T1000 (cell line): ENCODE measurements around the gene C19orf47.

Experiments used
- DNase-seq: peaks from one replicate; lab custom pipeline; 2025; ENCODE audit warnings: mixed read lengths; lab: John Stamatoyannopoulos, UW

Gene C19orf47

DNA sequence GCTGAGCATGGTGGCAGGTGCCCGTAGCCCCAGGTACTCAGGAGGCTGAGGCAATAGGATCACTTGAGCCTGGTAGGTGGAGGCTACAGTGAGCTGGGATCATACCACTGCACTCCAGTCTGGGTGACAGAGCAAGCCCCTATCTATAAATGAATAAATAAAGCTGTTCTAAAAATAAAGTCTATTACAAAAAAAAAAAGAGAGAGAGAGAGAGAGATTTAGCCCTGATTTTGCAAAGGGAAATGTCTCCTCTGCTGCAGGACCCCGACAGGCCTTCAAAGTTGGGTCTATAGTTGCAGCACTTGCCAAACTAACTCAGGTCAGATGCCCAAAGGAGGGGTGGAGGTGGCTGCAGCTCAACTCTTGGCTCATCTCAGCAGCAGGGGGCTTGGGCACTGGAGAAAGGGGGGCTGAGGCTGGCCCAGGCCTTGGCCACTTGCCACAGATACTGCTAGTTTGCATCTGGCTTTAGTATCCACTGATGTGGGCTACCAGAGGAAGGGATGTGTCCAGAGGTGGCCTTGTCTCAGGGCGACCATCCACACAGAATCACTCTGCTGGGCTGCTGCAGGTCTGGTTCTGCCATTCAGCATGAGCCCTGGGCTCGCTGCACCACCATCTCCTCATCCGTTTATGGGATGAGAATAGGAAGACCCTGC is 32.3 kb downstream of the C19orf47 start:
- no peak for DNase-seq

DNA sequence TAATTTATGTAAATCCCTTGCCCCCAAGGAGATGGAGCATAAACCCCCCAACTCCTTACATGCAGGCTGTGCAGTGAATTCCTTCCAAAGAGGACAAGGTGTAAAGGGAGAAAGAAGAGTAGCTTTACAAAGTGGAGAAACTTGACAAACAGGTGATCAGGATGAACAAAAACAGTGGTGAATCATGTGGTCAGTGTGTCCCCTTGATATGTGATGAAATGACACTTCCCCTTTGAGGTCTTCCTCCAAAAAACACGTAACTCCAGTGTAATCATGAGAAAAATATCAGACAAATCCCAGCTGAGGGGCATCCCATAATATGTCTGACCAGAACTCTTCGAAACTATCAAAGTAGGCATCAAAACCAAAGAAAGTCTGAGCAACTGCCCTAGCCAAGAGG is 33.5 kb downstream of the C19orf47 start:
- DNase-seq, result no peak

DNA sequence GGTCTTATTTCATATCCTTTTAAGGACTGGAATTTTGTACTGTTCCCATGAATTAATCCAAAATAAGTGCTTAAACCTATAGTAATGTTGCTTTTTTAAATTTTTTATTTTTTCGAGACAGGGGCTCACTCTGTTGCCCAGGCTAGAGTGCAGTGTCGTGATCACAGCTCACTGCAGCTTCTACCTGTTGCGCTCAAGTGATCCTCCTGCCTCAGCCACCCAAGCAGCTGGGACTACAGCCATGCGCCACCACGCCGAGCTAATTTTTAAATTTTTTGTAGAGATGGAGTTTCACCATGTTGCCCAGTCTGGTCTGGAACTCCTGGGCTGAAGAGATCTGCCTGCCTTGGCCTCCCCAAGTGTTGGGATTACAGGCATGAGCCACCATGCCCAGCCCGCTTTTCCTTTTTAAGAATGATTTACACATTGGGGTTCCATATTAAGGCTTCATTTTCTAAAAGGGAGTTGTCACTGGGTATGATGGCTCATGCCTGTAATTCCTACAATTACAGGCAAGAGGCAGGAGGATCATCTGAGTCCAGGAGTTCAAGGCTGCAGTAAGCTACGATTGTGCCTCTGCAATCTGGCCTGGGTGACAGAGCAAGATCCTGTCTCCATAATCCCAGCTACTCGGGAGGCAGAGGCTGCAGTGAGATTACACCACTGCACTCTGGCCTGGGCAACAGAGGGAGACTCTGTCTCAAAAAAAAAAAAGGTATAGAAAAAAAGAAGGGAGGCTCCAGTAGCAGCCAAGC is 34.8 kb downstream of the C19orf47 start:
- DNase-seq, result no peak

DNA sequence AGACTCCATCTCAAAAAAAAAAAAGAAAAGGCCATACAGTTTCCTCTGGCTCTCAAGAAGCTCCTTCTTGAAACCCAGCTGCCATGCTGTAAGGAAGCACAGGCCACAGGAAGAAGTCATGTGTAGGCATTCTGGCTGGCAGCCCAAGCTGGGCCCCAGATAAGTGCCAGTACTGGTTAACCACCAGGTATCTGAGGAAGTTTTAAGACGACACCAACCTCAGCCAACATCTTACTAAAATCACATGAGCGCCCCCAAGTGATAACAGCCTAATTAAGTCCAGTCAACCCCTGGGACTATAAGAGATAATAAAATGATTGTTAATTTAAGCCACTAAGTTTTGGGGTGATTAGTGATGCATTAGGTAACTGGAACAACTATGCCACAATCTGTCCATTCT is 35.7 kb downstream of the C19orf47 start:
- no peak for DNase-seq

DNA sequence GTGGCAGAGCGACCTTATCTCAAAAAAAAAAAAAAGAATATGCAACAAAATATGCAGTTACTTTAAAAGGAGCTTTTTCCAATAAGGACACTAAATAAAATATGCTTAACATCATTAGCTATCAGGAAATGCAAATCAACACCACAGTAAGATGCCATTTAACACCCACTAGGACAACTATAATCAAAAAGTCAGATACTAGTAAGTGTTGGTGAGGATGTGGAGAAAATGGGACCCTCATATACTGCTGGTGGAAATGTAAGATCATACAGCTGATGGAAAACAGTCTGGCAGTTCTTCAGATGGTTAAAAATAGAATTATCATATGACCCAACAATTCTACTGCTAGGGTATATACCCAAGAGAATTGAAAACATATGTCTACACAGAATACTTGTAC is 38.5 kb downstream of the C19orf47 start:
- no peak for DNase-seq

DNA sequence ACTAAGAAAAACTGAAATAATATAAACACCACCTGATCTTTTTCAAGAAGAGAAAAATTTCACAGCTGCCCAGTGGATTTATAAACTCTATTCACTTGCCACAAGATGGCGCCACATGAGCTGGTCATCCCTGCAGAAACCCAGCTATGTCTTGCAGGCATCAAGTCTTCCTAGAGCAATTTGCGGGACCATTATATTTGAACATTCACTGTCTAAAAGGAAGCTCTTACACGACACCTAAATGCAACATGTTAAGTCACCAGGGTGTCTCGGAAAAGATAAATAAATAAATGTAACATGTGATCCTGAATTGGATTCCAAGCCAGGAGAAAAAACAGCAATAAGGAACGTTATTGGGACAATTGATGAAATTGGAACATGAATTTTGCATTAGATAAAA is 42.8 kb downstream of the C19orf47 start:
- DNase-seq, result peak; percentile 24

DNA sequence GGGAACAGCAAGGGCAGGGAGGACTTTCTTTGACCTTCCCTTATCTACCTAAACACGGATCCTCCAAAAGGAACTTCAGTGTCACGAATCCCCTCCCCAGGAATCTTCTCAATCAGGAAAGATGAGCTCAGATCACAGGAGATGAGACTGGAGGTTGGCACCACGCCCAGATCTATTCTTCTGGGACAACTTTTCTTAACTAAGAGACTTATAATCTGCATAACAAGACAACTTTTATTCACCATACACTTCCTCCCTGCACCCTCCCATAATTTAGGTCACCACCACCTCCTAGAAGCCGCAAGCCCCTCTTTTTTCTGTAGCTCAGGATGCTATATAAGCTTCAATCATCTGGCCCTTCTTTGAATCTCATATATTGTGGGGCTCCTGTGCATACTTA is 43.9 kb downstream of the C19orf47 start:
- no peak for DNase-seq

DNA sequence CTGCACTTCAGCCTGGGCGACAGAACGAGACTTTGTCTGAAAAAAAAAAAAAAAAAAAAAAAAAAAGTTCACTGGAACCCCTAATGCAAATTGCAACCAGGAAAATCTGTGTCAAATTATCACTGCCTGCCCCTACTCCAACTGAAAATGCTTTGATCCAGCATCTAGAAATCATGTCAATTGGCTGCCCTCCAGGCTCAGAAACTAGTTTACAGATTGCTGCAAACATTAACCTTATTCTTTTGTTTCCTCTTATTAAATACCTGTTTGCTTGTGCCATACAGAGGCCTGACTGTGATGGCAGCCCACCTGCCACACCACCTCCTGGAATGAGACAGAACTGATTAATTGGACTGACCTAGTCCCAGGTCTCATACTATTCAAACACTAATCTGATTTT is 44.4 kb downstream of the C19orf47 start:
- no peak for DNase-seq

DNA sequence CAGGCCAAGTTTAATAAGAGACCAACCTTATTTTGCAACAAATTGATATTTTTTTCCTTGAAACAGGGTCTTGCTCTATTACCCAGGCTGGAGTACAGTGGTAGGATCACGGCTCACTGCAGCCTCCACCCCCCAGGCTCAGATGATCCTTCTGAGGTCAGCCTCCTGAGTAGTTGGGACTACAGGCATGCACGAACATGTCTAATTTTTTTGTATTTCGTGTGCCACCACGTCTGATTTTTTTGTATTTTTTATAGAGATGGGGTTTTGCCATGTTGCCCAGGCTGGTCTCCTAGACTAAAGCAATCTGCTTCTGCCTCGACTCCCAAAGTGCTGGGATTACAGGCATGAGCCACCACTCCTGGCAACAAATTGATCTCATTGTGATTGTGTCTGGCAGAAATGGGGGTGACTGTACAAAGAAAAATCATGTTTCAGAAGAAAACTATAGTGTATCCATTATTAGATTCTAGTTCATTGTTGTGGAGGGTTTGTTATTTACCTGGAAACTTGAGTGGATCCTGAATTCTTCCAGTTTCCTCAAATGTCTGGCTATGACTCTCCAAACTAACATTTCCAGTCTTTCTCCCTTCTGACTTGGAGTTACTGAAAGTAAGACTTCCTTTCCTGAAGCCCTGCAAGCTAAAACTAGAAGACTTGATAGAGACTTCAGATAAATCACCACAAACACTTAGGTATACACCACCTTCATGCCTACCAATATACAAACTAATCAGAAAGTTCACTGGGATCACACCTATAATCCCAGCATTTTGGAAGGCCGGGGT is 45.8 kb downstream of the C19orf47 start:
- DNase-seq, result no peak

DNA sequence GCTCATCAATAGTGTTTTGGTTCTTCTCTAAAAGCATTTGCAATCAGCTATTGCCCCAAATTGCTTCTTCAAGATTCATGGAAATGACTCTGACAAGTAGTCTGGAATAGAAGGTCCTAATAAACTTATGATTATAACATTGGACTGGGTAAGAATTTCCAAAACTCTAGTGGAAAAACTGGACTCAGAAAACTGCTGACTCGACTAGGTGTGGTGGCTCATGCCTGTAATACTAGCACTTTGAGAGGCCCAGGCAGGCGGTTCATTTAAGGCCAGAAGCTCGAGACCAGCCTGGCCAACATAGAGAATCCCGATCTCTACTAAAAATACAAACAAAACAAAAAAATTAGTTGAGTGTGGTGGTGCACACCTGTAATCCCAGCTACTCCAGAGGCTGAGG is 47.5 kb downstream of the C19orf47 start:
- DNase-seq, result no peak

DNA sequence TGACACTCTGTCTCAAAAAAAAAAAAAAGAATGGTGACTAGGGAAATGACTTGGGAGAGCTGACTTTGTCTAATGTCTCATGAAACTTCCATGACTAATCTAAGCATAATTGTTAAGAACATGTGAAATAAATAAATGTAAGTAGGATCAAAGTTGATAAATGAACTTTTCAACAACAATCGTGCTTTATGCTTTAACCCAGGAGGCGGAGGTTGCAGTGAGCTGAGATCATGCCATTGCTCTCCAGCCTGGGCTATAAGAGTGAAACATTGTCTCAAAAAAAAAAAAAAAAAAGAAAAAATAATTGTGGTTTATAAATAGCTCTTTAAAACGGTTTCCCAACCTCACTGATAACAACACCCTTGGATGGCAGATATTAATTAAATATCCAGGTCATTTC is 50.2 kb downstream of the C19orf47 start:
- no peak for DNase-seq

DNA sequence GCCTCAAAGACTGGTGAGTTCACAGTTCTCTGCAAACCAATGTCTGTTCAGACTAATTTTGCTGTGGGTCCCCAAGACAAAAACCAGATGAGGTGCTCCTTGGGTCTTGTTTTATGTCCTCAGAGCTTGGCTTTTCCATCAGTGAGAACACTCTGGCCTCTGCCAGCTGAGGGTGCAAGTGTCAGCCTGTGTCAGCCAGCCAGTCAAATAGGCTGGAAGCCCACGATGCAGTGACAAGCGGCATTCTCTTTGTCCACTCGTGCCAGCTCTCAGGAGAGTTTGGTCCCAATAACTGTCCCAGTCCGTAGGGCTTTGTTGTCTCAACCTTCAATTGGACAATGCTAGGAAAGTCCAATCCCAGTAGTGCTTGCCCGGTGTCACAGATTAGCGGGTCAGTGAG is 53.6 kb downstream of the C19orf47 start:
- no peak for DNase-seq

DNA sequence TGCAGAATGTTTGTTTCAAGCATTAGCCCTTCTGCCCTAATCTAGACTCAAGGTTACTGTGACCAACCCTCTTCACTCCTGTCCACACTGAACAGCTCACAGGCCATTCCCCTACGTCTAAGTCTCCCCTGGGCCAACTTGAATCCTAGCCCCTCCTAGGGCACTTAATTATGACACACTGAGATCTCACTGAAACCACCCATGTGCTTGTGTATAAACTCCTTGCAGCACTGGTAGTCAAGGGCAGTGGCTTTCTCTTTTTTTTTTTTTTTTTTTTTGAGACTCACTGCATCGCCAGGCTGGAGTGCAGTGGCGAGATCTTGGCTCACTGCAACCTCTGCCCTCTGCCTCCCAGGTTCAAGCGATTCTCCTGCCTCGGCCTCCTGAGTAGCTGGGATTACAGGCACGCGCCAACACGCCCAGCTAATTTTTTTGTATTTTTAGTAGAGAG is 61.2 kb downstream of the C19orf47 start:
- DNase-seq, result no peak

DNA sequence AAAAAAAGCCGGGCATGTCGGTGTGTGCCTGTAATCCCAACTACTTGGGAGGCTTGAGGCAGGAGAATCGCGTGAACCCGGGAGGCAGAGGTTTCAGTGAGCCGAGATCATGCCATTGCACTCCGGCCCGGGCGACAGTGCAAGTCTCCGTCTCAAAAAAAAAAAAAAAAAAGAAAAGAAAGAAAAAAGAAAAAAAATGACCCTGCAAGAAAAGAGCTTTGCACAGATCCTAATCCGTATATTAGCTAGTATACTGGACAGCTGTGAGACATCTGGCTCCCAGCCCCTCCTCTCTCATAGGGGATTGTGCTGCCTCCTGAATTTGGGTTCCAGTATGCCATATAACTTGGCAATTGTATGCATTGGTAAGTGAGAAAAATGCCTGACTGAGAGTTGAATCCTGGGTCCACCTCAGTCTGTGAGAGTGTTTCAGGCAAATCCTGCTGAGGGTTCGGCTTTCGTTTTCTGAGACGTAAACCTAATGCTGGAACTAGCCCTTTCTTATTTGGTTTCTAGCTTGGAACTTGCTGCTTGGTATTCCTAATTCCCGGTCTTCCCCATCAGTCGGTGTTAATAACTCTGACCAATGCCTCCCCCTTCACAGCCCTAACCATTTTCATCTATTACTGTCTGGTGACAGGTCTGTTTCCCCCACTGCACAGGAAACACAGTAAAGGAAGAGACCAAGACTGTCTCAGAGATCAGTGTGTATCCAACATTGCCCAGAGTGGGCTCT is 61.8 kb downstream of the C19orf47 start:
- no peak for DNase-seq

DNA sequence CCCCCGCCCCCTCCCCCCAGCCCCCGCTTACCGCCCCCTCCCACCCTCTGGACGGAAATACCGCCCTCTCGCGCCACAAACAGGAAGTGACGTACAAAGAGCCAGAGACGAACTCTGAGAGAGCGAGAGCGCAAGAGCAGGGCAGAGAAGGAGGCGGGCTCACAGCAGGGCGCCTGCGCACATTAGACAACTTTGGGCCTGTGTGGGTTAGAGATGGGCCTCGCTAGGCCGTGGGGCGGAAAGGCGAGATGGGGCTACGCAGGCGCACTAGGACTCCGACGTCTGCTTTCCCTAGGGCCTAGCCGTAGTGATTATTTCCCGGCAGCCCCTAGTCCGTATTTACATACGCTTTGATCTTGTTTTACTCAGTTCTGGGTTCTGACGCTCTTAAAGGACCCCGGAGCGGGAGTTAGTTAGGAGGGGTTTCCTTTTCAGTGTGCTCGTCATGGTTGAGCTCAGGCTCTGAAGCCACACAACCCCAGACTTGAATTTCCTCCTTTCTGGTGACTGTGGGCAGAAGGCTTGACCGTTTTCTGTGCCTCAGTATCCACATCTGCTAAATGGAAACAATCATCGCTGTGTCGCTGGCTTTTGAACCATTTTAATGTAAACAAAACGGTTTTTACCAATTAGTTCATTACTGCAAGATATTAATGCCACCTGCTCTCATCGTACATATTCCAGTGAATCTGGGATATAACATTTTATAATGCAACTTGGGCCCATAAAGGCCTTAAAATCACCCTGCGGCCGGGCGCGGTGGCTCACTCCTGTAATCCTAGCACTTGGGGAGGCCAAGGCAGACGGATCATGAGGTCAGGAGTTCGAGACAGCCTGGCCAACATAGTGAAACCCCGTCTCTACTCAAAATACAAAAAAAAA is 62.6 kb downstream of the C19orf47 start:
- DNase-seq, result peak; percentile 97

DNA sequence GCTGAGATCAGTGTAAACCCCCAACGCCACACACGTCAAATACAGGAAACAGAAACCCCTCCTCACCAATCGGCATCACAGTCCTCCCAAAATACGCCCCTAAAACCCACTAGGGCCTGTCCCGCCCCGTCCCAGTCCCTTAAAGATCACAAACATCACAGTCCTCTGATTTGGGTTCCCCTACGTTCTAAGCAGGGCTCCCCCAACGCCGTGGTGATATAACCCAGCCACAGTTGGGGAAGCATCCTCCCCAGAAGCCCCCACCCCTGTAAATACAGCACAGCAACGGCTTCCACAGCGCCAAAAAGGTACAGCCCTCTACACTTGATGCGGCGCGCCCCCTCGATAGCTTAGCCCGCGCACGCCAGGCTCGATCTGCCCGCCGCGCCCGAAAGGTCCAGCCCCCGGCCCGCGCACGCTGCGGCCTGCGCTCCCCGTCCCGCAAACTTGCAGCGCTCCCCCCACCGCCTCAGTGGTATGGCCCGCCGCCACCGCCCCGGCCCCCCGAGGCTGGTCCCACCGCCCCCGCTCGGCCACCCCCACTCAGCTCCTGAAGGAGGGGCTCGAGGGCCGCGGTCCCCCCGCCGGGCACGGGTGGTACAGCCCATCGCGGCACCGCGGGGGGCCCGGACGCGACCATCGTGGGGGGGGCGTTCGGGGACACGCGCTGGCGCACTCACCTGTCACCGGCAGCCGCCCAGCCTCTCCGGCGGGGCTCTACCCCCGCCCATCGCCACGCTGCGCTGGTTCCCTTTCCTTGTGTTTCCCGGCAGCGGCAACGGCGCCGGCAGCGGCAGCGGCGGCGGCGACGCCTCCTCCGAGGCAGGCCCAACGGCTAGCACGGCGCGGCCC is 63.5 kb downstream of the C19orf47 start, which contains the start of gene AKT2:
Gene AKT2, minus strand, starts transcription at position 845 of the 852 bp plus-strand sequence. CDS start 20,078 bp downstream, outside the sequence.
- no peak for DNase-seq

DNA sequence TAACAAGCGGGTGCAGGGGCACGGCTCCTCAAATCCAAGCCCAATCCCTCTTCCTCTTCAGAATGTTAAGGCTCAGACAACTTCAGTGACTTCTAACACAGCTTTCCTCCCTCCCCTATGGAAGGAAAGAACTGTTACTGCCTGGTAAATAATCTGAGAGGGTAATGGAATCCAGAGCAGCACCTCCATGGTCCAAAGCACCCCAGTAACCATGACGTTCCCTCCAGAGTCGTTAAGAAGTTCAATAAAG is 64.0 kb downstream of the C19orf47 start:
- DNase-seq, result no peak

DNA sequence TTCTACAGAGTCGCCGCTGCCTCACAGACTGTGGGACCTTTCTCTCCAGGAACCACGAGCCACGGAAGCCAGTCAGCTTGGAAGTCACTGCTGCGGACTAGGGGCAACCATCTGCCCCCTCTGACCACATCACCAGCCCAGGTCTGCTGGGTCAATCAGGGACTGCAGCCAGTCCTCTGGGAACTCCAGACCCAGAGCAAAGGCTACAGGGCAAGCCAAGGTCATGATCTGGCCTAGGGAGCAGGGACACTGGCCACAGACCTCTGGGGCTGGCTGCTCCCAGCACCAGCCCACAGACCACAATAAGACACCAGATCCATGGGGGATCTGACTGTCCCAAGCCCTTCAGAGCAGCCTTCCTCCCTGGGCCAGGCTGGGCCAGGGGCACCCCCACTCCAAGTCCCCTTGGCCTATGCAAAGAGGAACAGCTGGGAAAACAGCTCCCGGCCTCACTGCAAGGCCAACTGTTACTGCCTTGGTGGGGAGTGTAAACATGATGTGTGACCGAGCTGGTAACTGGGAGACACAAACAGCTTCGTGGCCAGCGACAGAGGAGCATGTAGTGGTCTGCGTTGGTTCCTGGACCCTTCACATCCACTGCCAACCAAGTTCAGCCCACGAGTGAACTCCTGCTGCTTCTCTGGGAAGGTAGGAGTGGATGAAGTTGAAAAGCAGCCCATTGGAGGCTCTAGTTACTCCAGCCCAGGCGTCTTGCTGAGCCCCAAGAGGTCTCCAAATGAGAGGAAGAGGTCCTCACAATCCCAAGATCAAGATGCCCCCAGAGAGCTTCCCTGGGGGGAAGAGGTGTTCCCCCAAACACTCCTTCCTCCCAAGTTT is 64.6 kb downstream of the C19orf47 start:
- no peak for DNase-seq

DNA sequence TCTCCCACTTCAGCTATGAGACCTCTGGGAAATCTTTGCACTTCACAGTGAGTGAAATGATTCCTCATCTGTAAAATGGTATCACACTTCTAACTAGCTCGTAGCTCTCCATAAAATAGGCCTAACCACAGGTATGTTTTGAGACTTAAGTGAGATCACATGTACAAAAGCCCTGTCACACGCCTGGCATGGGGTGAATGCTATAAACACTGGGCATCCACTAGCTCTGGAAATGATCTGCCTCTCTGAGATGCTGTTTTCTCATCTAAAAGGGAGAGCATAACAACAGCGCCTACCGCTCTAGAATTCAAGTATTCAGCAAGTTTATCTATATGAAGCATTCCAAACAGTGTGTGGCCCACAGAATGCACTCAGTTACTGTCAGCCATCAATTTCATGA is 65.3 kb downstream of the C19orf47 start:
- no peak for DNase-seq

DNA sequence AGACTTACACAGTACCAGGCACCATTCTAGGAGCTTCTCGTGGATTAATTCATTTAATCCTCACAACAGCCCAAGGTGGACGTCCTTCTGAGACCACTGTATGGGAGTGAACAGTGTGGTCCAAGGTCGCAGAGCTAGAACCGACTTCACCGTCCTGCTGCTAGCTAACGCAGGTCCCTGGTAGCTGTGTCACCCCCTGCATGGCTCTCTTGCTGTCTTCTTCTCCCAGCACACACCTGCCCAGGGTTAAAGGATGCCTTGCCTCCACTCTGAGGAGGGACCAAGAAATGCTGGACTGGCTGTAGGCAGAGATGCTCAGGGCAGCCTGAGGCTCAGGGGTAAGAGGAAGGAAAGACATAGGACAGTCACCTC is 66.0 kb downstream of the C19orf47 start:
- no peak for DNase-seq
